HFFc6 (cell line): ENCODE results near the gene ARSB. TPM values are rescaled to one million over a fixed set of nuclear protein-coding genes. Genes with fewer than 3 reads are reported as not detected.
A peak's percentile ranks its signal among the peaks of the same experiment; 100 is the strongest.

Source experiments
- DNase-seq: peaks from one replicate; pipeline ENCODE4 v3.0.0-alpha.2; 2018
- H3K27ac Mint-ChIP-seq: 2 replicates; pipeline ENCODE4 v1.8.0; 2020; ENCODE audit warnings: mild to moderate bottlenecking, mixed read lengths
- H3K27me3 Mint-ChIP-seq: 2 replicates; pipeline ENCODE4 v1.8.0; 2021; ENCODE audit warnings: mild to moderate bottlenecking, moderate library complexity, mixed read lengths; ENCODE audit not compliant: insufficient read depth
- H3K36me3 Mint-ChIP-seq: 2 replicates; pipeline ENCODE4 v1.8.0; 2021; ENCODE audit warnings: low read depth, mixed read lengths
- H3K4me1 Mint-ChIP-seq: 2 replicates; pipeline ENCODE4 v1.8.0; 2020; ENCODE audit warnings: low read depth, mixed read lengths
- H3K4me3 Mint-ChIP-seq: 2 replicates; pipeline ENCODE4 v1.8.0; 2020; ENCODE audit warnings: mild to moderate bottlenecking, moderate library complexity, mixed read lengths
- H3K9me3 Mint-ChIP-seq: 2 replicates; pipeline ENCODE4 v1.8.0; 2020; ENCODE audit warnings: mild to moderate bottlenecking, mixed read lengths
- CTCF ChIP-seq: fragments of 200-600 bp; sonication (generic); IDR thresholded peaks from 2 replicates; pipeline ENCODE4 v1.5.0; 2021; ENCODE audit warnings: antibody characterized with exemption, mild to moderate bottlenecking
- total RNA-seq, 6 experiments: library from RNA; stranded (reverse); fragmentation: NEBNext Ultra II Directional; extraction: Animal tissue kit (Norgen Biotek cat#: 25700); gene quantifications; 2 replicates in 1 of 6; 3 replicates in 5 of 6; pipeline ENCODE4 v1.2.3, GENCODE V29; 2021

ARSB gene
- total RNA-seq, 6 experiments from 2014 or later, result 24.4 to 32.7 (median 27.8) TPM

- Mint-ChIP-seq H3K9me3 (no peaks in the 10 kb centered on the region), H3K27ac (no peak overlapping the region), H3K36me3 (no peaks in the 10 kb centered on the region), H3K4me1 (peaks cover 14% of the 10 kb centered on the region), H3K4me3 (no peak overlapping the region), H3K27me3 (no peaks in the 10 kb centered on the region)
- no peak for TF ChIP-seq CTCF
- DNase-seq, result no peak
Measured at GRCh38 chr5:78837836-78838235, 147.3 kb downstream of the ARSB start.

DNA sequence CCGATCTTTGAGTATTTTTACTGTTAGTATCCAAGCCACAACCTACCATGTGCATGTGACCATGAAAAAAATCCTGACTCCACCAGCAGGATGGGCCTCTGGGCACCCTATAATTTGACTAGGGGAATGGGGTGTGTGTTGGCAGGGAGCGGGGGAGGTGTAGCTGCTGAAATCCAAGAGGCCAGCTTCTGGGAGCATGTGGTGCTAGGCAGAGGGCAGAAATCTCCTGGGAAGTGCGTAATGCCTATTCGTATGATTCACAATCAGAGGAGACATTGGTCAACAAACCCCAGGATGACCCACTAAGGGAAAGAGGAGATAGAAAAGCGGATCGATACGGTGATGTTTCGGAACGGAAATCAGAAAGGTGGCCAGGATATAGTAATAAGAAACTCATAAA, 149.9 kb downstream of the ARSB start:
- no peak overlapping the region for H3K27ac Mint-ChIP-seq
- no peak for DNase-seq
- H3K4me1 Mint-ChIP-seq, result peaks cover 11% of the 10 kb centered on the region
- H3K27me3 Mint-ChIP-seq, result no peaks in the 10 kb centered on the region
- no peak for TF ChIP-seq CTCF
- H3K4me3 Mint-ChIP-seq, result no peak overlapping the region
- H3K9me3 Mint-ChIP-seq, result no peaks in the 10 kb centered on the region
- H3K36me3 Mint-ChIP-seq, result no peaks in the 10 kb centered on the region

GRCh38 chr5:78833284-78833683, 151.8 kb downstream of the ARSB start:
- Mint-ChIP-seq H3K9me3 (no peaks in the 10 kb centered on the region), H3K27ac (no peak overlapping the region), H3K36me3 (peaks cover 6% of the 10 kb centered on the region), H3K4me1 (peaks cover 26% of the 10 kb centered on the region), H3K27me3 (no peaks in the 10 kb centered on the region), H3K4me3 (no peak overlapping the region)
- no peak for DNase-seq
- no peak for TF ChIP-seq CTCF

GRCh38 chr5:78830528-78831046, 154.5 kb downstream of the ARSB start:
- no peaks in the 10 kb centered on the region for H3K9me3 Mint-ChIP-seq
- no peak overlapping the region for H3K4me3 Mint-ChIP-seq
- TF ChIP-seq CTCF, result no peak
- H3K36me3 Mint-ChIP-seq, result peaks cover 7% of the 10 kb centered on the region
- no peak for DNase-seq
- H3K4me1 Mint-ChIP-seq, result peaks cover 21% of the 10 kb centered on the region
- H3K27me3 Mint-ChIP-seq, result no peaks in the 10 kb centered on the region
- H3K27ac Mint-ChIP-seq, result no peak overlapping the region

- no peak for TF ChIP-seq CTCF
Measured at GRCh38 chr5:78829811-78830527, 155.1 kb downstream of the ARSB start.

More at GRCh38 chr5:78829811-78830527, 155.1 kb downstream of the ARSB start:
- Mint-ChIP-seq H3K9me3 (no peaks in the 10 kb centered on the region), H3K4me3 (no peak overlapping the region), H3K4me1 (peaks cover 21% of the 10 kb centered on the region), H3K27ac (peak overlapping the region; percentile 41; the same call in 1 of the 2 replicates), H3K36me3 (peaks cover 7% of the 10 kb centered on the region), H3K27me3 (no peaks in the 10 kb centered on the region)
- no peak for DNase-seq
